Glutamatergic neuron (in vitro differentiated cells): ENCODE results near the gene PRDM16. TPM values are rescaled to one million over a fixed set of nuclear protein-coding genes. Genes with fewer than 3 reads are reported as not detected.

Source experiments
- DNase-seq: peaks from one replicate; pipeline ENCODE4 v3.0.0; 2022
- H3K27ac Mint-ChIP-seq: one replicate; pipeline ENCODE4 v1.8.0; 2020; ENCODE audit warnings: mild to moderate bottlenecking, mixed read lengths, inconsistent platforms; ENCODE audit not compliant: unreplicated experiment
- H3K27me3 Mint-ChIP-seq: one replicate; pipeline ENCODE4 v1.8.0; 2020; ENCODE audit warnings: mild to moderate bottlenecking, moderate library complexity, mixed read lengths, inconsistent platforms; ENCODE audit not compliant: unreplicated experiment
- H3K36me3 Mint-ChIP-seq: one replicate; pipeline ENCODE4 v1.8.0; 2020; ENCODE audit warnings: mild to moderate bottlenecking, mixed read lengths, inconsistent platforms; ENCODE audit not compliant: unreplicated experiment
- H3K4me1 Mint-ChIP-seq: one replicate; pipeline ENCODE4 v1.8.0; 2020; ENCODE audit warnings: mild to moderate bottlenecking, low read depth, mixed read lengths, inconsistent platforms; ENCODE audit not compliant: unreplicated experiment
- H3K4me3 Mint-ChIP-seq: one replicate; pipeline ENCODE4 v1.8.0; 2020; ENCODE audit warnings: mild to moderate bottlenecking, mixed read lengths, inconsistent platforms; ENCODE audit not compliant: unreplicated experiment
- H3K9me3 Mint-ChIP-seq: one replicate; pipeline ENCODE4 v1.8.0; 2020; ENCODE audit warnings: mild to moderate bottlenecking, moderate library complexity, mixed read lengths, inconsistent platforms; ENCODE audit not compliant: unreplicated experiment
- total RNA-seq: library from RNA; stranded (reverse); fragmentation: NEBNext Ultra II Directional; extraction: Animal tissue kit (Norgen Biotek cat#: 25700); gene quantifications from one replicate; pipeline ENCODE4 v1.2.1, GENCODE V29; 2021; ENCODE audit not compliant: unreplicated experiment
- TF ChIP-seq, protein P1 (sequence below): fragments of 200-600 bp; sonication (generic); IDR thresholded peaks from one replicate; pipeline ENCODE4 v1.5.0; 2021; ENCODE audit not compliant: partially characterized antibody, unreplicated experiment

PRDM16 gene
- total RNA-seq, 1 donor from 2014 or later, result 0.07 TPM

DNA sequence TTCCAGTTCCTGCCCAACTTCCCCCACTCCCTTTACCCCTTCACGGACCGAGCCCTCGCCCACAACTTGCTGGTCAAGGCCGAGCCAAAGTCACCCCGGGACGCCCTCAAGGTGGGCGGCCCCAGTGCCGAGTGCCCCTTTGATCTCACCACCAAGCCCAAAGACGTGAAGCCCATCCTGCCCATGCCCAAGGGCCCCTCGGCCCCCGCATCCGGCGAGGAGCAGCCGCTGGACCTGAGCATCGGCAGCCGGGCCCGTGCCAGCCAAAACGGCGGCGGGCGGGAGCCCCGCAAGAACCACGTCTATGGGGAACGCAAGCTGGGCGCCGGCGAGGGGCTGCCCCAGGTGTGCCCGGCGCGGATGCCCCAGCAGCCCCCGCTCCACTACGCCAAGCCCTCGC, 343.4 kb downstream of the PRDM16 start:
- peaks cover 5% of the 10 kb centered on the region for H3K4me1 Mint-ChIP-seq
- peaks cover 2% of the 10 kb centered on the region for H3K27me3 Mint-ChIP-seq
- H3K9me3 Mint-ChIP-seq, result no peaks in the 10 kb centered on the region
- no peak overlapping the region for H3K27ac Mint-ChIP-seq
- DNase-seq, result no peak
- TF ChIP-seq, protein P1, sequence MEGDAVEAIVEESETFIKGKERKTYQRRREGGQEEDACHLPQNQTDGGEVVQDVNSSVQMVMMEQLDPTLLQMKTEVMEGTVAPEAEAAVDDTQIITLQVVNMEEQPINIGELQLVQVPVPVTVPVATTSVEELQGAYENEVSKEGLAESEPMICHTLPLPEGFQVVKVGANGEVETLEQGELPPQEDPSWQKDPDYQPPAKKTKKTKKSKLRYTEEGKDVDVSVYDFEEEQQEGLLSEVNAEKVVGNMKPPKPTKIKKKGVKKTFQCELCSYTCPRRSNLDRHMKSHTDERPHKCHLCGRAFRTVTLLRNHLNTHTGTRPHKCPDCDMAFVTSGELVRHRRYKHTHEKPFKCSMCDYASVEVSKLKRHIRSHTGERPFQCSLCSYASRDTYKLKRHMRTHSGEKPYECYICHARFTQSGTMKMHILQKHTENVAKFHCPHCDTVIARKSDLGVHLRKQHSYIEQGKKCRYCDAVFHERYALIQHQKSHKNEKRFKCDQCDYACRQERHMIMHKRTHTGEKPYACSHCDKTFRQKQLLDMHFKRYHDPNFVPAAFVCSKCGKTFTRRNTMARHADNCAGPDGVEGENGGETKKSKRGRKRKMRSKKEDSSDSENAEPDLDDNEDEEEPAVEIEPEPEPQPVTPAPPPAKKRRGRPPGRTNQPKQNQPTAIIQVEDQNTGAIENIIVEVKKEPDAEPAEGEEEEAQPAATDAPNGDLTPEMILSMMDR, result no peak
- H3K36me3 Mint-ChIP-seq, result no peaks in the 10 kb centered on the region
- no peak overlapping the region for H3K4me3 Mint-ChIP-seq

DNA sequence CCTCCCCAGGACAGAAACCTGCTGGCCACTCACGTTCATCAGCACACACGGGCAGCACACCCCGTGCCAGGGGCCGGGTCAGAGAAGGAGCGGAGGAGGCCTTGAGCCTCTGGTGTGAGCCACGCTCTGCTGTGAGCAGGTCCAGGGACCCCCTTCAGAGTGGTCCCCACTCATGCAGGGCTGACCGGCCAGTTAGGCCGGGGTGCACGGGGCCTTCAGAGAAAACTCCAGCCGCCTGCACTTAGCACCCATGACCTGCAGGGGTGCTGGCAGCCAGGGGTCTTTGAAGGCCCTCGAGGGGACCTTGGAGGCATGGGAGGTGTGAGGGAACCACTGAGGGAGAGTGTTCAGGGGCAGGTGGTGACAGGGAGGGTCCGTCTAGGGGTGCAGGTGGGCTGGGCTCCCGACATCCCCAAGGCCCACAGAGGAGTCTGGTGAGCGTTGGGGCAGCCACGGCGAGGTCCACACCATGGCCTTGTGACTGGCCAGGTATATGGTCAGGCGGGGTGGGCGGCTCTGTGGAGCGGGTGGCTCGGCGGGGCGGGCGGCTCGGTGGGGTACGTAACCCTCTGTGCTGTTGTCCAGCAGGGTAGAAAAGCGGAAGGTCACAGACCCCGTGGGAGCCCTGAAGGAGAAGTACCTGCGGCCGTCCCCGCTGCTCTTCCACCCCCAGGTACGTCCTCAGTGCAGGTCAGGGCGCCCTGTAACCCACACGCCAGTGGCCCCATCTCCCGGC, 345.1 kb downstream of the PRDM16 start:
- no peak for DNase-seq
- Mint-ChIP-seq H3K36me3 (no peaks in the 10 kb centered on the region), H3K4me3 (no peak overlapping the region), H3K27me3 (peaks cover 2% of the 10 kb centered on the region), H3K9me3 (no peaks in the 10 kb centered on the region), H3K27ac (no peak overlapping the region), H3K4me1 (peaks cover 5% of the 10 kb centered on the region)
- TF ChIP-seq, protein P1, result peak; percentile 16

DNA sequence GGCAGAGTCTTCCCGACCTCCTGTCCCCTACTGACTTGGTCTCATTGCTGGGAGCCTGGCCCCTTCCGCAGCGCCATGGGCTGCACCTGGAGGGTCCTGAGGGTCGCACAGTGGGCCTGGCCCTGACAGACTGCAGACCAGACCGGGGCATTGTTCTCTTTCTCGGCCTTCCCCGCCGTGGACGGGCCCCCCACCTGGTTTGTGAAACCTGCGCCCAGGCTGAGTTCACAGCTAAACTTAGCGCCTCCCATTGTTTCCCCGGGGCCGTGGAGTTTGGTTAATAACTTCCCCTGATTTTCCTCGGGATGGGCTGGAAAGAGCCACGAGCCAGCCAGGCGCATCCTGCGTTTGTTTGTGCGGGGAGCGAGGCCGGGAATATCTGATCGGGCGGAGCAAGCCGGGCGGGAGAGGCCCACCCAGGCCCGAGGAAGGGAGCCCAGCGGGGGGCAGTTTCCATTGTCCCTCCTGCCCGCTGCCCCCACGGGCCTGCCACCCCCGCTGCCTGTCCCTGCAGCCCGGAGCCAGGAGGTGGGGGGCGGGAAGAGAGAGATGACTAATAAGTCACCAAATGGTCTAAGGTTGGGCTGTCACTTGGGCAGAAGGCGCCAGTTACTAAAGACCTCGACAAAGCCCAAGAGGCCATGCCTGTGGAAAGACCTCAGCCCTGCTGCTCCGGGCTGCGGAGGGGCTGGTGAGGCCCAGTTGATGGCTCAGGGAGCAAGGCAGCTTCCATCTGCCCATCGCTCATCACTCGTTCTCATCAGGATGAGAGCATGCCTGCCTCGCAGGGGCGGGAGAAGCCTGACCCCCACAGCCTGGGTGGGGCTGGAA, 346.5 kb downstream of the PRDM16 start:
- peaks cover 9% of the 10 kb centered on the region for H3K36me3 Mint-ChIP-seq
- H3K27me3 Mint-ChIP-seq, result peaks cover 2% of the 10 kb centered on the region
- peaks cover 5% of the 10 kb centered on the region for H3K9me3 Mint-ChIP-seq
- TF ChIP-seq, protein P1, result no peak
- peaks cover 6% of the 10 kb centered on the region for H3K4me1 Mint-ChIP-seq
- DNase-seq, result peak; percentile 59
- no peak overlapping the region for H3K27ac Mint-ChIP-seq
- no peak overlapping the region for H3K4me3 Mint-ChIP-seq

DNA sequence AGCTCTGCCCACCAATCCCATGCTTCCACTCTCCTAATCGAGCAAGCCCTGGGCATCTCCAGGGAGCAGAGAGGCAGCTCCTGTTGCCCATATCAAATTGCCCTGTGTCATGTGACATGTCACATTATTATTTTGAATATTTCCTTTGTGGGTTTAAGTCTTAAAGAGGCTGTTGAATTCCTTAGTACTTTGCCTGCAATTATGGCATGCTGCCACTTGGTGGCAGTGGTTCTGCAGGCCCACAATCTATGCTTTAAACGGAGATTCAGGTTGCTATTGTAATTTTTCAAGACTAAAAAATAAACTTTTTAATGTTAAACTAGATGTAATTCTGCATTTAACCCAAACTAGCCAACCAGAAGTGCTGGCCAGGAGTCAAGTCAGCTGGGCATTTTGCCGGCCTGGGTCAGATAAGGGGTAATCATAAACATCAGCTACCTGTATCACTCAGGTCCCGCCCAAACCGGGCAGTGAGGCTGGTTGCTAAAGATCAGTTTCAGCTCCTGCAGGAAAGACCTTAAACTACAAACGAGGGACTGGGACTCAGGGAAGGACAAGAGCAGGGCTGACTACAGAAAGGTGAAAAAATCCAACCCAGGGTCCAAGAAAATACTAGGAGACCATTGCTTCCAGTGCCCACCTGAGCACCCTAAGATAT, 348.2 kb downstream of the PRDM16 start:
- H3K27ac Mint-ChIP-seq, result no peak overlapping the region
- peaks cover 8% of the 10 kb centered on the region for H3K27me3 Mint-ChIP-seq
- DNase-seq, result no peak
- peaks cover 13% of the 10 kb centered on the region for H3K36me3 Mint-ChIP-seq
- peaks cover 10% of the 10 kb centered on the region for H3K4me1 Mint-ChIP-seq
- TF ChIP-seq, protein P1, result peak; percentile 78
- H3K9me3 Mint-ChIP-seq, result peaks cover 13% of the 10 kb centered on the region
- H3K4me3 Mint-ChIP-seq, result no peak overlapping the region
